Naive thymus-derived CD4-positive, alpha-beta T cell (primary cell): ENCODE data around the gene CTXN2. TPM values are rescaled to one million over a fixed set of nuclear protein-coding genes. Genes with fewer than 3 reads are reported as not detected.

ENCODE experiments used
- ATAC-seq: fragments of 150-1000 bp; cut with Tn5 transposase; 2 replicates; pipeline ENCODE4 v1.10.0; 2021; ENCODE audit warnings: mild to moderate bottlenecking, moderate library complexity
- CTCF ChIA-PET: fragments of 350-600 bp; sonication (Branson Sonifier 250); formaldehyde crosslinking; loops from one replicate; lab custom pipeline; 2021; ENCODE audit warnings: antibody characterized with exemption; lab: Charles Lee
- POLR2A ChIA-PET: fragments of 350-600 bp; sonication (Branson Sonifier 250); formaldehyde crosslinking; loops from one replicate; lab custom pipeline; 2021; ENCODE audit warnings: antibody characterized with exemption, inconsistent platforms; lab: Charles Lee
- DNase-seq, 9 donors: peaks; one replicate each; pipeline versions ENCODE4 v3.0.0 to v3.0.0-alpha.2; 2020 to 2022; ENCODE audit warnings: mixed read lengths in 1 of 9
- H3K27ac ChIP-seq: one replicate; pipeline ENCODE4 v1.7.0; 2013; ENCODE audit warnings: mild to moderate bottlenecking, low read depth, low read length, moderate library complexity
- H3K27me3 ChIP-seq, 2 donors: one replicate each; pipeline ENCODE4 v1.7.0; 2013; ENCODE audit warnings: low read length in 2 of 2, mild to moderate bottlenecking in 2 of 2, moderate library complexity in 2 of 2; ENCODE audit not compliant: control insufficient read depth in 2 of 2, insufficient read depth in 2 of 2
- H3K36me3 ChIP-seq, 3 experiments: 1 replicate in 2 of 3; 2 replicates in 1 of 3; pipeline ENCODE4 v1.7.0; 2013; ENCODE audit warnings: low read length in 3 of 3, mild to moderate bottlenecking in 3 of 3, moderate library complexity in 1 of 3; ENCODE audit not compliant: insufficient read depth in 3 of 3, control insufficient read depth in 2 of 3
- H3K4me1 ChIP-seq, 2 donors: one replicate each; pipeline ENCODE4 v1.7.0; 2013; ENCODE audit warnings: low read length in 2 of 2, mild to moderate bottlenecking in 2 of 2, moderate library complexity in 1 of 2; ENCODE audit not compliant: control insufficient read depth in 2 of 2, insufficient read depth in 2 of 2
- H3K4me3 ChIP-seq: 2 replicates; pipeline ENCODE4 v1.7.0; 2013; ENCODE audit warnings: mild to moderate bottlenecking, low read length
- H3K9me3 ChIP-seq, 3 experiments: 1 replicate in 2 of 3; 2 replicates in 1 of 3; pipeline ENCODE4 v1.7.0; 2013; ENCODE audit warnings: low read length in 3 of 3; ENCODE audit not compliant: control insufficient read depth in 2 of 3
- H3K27ac Mint-ChIP-seq, 9 donors: one replicate each; pipeline ENCODE4 v1.8.0; 2020 to 2022; ENCODE audit warnings: mixed read lengths in 9 of 9, mild to moderate bottlenecking in 8 of 9, moderate library complexity in 5 of 9, inconsistent platforms in 2 of 9
- H3K27me3 Mint-ChIP-seq, 5 donors: one replicate each; pipeline ENCODE4 v1.8.0; 2021 to 2022; ENCODE audit warnings: mixed read lengths in 5 of 5, mild to moderate bottlenecking in 1 of 5
- H3K36me3 Mint-ChIP-seq, 5 donors: one replicate each; pipeline ENCODE4 v1.8.0; 2020 to 2022; ENCODE audit warnings: mixed read lengths in 5 of 5, mild to moderate bottlenecking in 3 of 5, inconsistent platforms in 1 of 5
- H3K4me1 Mint-ChIP-seq, 7 donors: one replicate each; pipeline ENCODE4 v1.8.0; 2020 to 2022; ENCODE audit warnings: mixed read lengths in 7 of 7, mild to moderate bottlenecking in 3 of 7, inconsistent platforms in 1 of 7
- H3K4me3 Mint-ChIP-seq, 10 donors: one replicate each; pipeline ENCODE4 v1.8.0; 2020 to 2022; ENCODE audit warnings: mild to moderate bottlenecking in 10 of 10, mixed read lengths in 10 of 10, moderate library complexity in 6 of 10, inconsistent platforms in 2 of 10
- H3K9me3 Mint-ChIP-seq, 11 donors: one replicate each; pipeline ENCODE4 v1.8.0; 2020 to 2022; ENCODE audit warnings: mixed read lengths in 11 of 11, mild to moderate bottlenecking in 4 of 11, inconsistent platforms in 1 of 11, moderate library complexity in 1 of 11
- intact Hi-C, 2 donors: fragments of 100-400 bp; cut with micrococcal nuclease; formaldehyde crosslinking; loops; one replicate each; pipeline ENCODE4 v1.15.1; 2023
- polyA plus RNA-seq, 2 donors: library from polyadenylated mRNA; unstranded; fragments of 300-500 nt; fragmentation: Illumina TruSeq; gene quantifications; one replicate each; pipeline ENCODE4 v1.2.3, GENCODE V29; 2021
- total RNA-seq, 6 experiments: library from RNA in 5 of 6; stranded (reverse) in 5 of 6; gene quantifications; 1 replicate in 5 of 6; 2 replicates in 1 of 6; pipeline ENCODE4 v1.2.3 and lab custom pipeline; 2021 to 2026

CTXN2 gene
- total and polyA plus RNA-seq, 7 experiments from 2014 or later = not detected

- no peak overlapping the region for H3K27ac Mint-ChIP-seq
Observed at GRCh38 chr15:48202068-48202467, 10.6 kb downstream of the CTXN2 start.

DNA sequence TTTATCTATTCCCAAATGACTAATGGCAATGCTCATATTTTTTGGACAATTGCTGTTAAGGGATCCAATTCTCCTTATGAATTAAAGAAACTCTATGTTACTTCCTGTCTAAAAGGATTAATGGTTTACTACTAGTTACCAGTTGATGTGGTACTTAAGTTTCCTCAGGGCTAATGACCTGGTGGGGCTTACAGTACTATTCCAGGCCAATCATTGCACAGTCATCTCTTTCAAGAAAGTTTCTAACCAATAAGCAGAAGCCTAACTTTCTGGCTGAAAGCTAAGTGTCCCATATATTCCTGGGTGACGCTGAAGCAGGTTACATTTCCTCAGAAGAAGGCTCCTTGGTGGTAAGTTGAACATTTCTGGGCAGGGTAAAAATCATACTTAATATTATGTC is 14.5 kb downstream of the CTXN2 start, which contains the start of gene SLC12A1:
Gene SLC12A1 (plus strand): TSS at position 322 of the 400 bp plus-strand sequence. CDS start 1,418 bp downstream, outside the sequence.
- Mint-ChIP-seq H3K4me3 (no peak within 1 kb of the TSS), H3K36me3 (no peaks in the 10 kb centered on the region), H3K27ac (no peak within 1 kb of the TSS), H3K27me3 (peaks cover 21 to 46% (median 28%) of the 10 kb centered on the region in 5 donors), H3K4me1 (no peaks in the 10 kb centered on the region), H3K9me3 (peaks cover 0 to 5% (median 0%) of the 10 kb centered on the region in 11 donors)
- intact Hi-C loops = no loop called here
- Histone ChIP-seq H3K9me3 (no peaks in the 10 kb centered on the region), H3K27ac (no peak within 1 kb of the TSS), H3K4me1 (no peaks in the 10 kb centered on the region), H3K36me3 (no peaks in the 10 kb centered on the region), H3K27me3 (no peaks in the 10 kb centered on the region), H3K4me3 (no peak within 1 kb of the TSS)
- no peak for DNase-seq
- ATAC-seq = no peak
- POLR2A ChIA-PET = no interaction called here
- CTCF ChIA-PET = no interaction called here

More at GRCh38 chr15:48202068-48202467, 10.6 kb downstream of the CTXN2 start:
- intact Hi-C loops = no loop called here
- Histone ChIP-seq H3K9me3 (no peaks in the 10 kb centered on the region), H3K27me3 (no peaks in the 10 kb centered on the region), H3K4me1 (no peaks in the 10 kb centered on the region), H3K27ac (no peak overlapping the region), H3K4me3 (no peak overlapping the region), H3K36me3 (no peaks in the 10 kb centered on the region)
- Mint-ChIP-seq H3K4me1 (no peaks in the 10 kb centered on the region), H3K27me3 (peaks cover 29 to 46% (median 36%) of the 10 kb centered on the region in 5 donors), H3K9me3 (peaks cover 0 to 5% (median 0%) of the 10 kb centered on the region in 11 donors), H3K4me3 (no peak overlapping the region), H3K36me3 (no peaks in the 10 kb centered on the region)
- ChIA-PET CTCF (interaction anchor here (0.7 kb wide), 1 partner anchor 16 kb away, joined by 3 read pairs; no protein-coding TSS in a partner anchor), POLR2A (no interaction called here)
- ATAC-seq = no peak
- no peak for DNase-seq

- Mint-ChIP-seq H3K27me3 (peaks cover 4 to 21% (median 18%) of the 10 kb centered on the region in 5 donors), H3K4me1 (no peaks in the 10 kb centered on the region), H3K4me3 (no peak overlapping the region), H3K36me3 (no peaks in the 10 kb centered on the region), H3K9me3 (peaks cover 0 to 2% (median 0%) of the 10 kb centered on the region in 11 donors), H3K27ac (no peak overlapping the region)
- H3K27me3 ChIP-seq = no peaks in the 10 kb centered on the region
- no peak overlapping the region for H3K27ac ChIP-seq
- intact Hi-C loops = no loop called here
- no peaks in the 10 kb centered on the region for H3K9me3 ChIP-seq
- no peak overlapping the region for H3K4me3 ChIP-seq
- H3K4me1 ChIP-seq = no peaks in the 10 kb centered on the region
- DNase-seq = no peak
- CTCF ChIA-PET = no interaction called here
- H3K36me3 ChIP-seq = no peaks in the 10 kb centered on the region
- POLR2A ChIA-PET = no interaction called here
- ATAC-seq = no peak
Observed at GRCh38 chr15:48221261-48221660, 29.8 kb downstream of the CTXN2 start.

- CTCF ChIA-PET = no interaction called here
- POLR2A ChIA-PET = no interaction called here
- Histone ChIP-seq H3K27me3 (no peaks in the 10 kb centered on the region), H3K4me3 (no peak overlapping the region), H3K36me3 (no peaks in the 10 kb centered on the region), H3K4me1 (no peaks in the 10 kb centered on the region), H3K27ac (no peak overlapping the region), H3K9me3 (no peaks in the 10 kb centered on the region)
- H3K27me3 Mint-ChIP-seq = peaks cover 5 to 21% (median 18%) of the 10 kb centered on the region in 5 donors
- H3K4me3 Mint-ChIP-seq = no peak overlapping the region
- intact Hi-C loops = no loop called here
- no peaks in the 10 kb centered on the region for H3K36me3 Mint-ChIP-seq
- H3K9me3 Mint-ChIP-seq = peaks cover 0 to 2% (median 0%) of the 10 kb centered on the region in 11 donors
- ATAC-seq = no peak
- H3K27ac Mint-ChIP-seq = no peak overlapping the region
- H3K4me1 Mint-ChIP-seq = no peaks in the 10 kb centered on the region
- DNase-seq = no peak
Observed at GRCh38 chr15:48221885-48222284, 30.4 kb downstream of the CTXN2 start.

DNA sequence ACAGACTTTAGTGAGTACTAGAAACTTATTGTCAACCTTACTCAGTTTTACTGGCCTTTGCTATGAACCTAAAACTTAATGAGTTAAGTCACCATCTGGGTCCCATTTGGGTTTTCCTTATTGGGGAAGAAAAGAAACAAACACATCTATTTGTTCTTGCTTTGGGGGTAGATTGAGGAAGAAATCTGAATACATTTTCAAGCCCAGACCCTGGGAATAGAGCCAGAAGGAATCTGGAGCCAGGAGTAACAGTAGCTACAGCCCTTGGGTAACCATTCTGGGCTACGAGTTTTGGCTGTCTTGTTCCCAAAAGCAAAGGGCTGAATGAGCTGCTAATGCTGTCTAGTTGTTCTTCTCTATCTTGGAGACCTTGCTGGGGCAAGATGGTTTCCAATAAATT is 31.2 kb downstream of the CTXN2 start:
- ATAC-seq (no peak), DNase-seq (no peak)
- no peaks in the 10 kb centered on the region for H3K36me3 ChIP-seq
- H3K27me3 ChIP-seq = no peaks in the 10 kb centered on the region
- H3K36me3 Mint-ChIP-seq = no peaks in the 10 kb centered on the region
- intact Hi-C loops = no loop called here
- no peak overlapping the region for H3K27ac Mint-ChIP-seq
- H3K27ac ChIP-seq = no peak overlapping the region
- H3K4me3 ChIP-seq = no peak overlapping the region
- H3K4me1 ChIP-seq = no peaks in the 10 kb centered on the region
- peaks cover 11 to 22% (median 18%) of the 10 kb centered on the region in 5 donors for H3K27me3 Mint-ChIP-seq
- POLR2A ChIA-PET = no interaction called here
- no peaks in the 10 kb centered on the region for H3K9me3 ChIP-seq
- H3K4me1 Mint-ChIP-seq = no peaks in the 10 kb centered on the region
- H3K4me3 Mint-ChIP-seq = no peak overlapping the region
- CTCF ChIA-PET = no interaction called here
- H3K9me3 Mint-ChIP-seq = peaks cover 0 to 2% (median 0%) of the 10 kb centered on the region in 11 donors

DNA sequence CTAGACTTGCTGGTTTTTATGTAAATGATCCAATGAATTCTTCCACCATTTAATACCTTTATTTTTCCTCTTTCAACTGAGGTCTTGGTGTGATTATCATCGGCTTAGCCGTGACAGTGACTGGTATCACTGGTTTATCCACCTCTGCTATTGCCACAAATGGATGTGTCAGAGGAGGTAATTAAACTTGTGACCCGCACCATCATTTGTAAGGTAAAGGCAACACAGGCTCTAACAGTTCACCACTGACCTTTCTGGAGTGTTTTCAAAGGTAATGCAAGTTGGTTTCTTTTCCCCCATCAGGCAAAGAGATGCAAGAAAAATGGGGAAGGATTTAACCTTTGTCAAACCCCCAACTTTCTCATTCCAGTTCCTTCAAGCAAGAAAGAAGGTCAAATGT is 34.3 kb downstream of the CTXN2 start:
- Mint-ChIP-seq H3K4me1 (no peaks in the 10 kb centered on the region), H3K4me3 (no peak overlapping the region), H3K27ac (no peak overlapping the region), H3K27me3 (peaks cover 12 to 18% (median 14%) of the 10 kb centered on the region in 5 donors), H3K9me3 (peaks cover 0 to 2% (median 0%) of the 10 kb centered on the region in 11 donors), H3K36me3 (no peaks in the 10 kb centered on the region)
- no peaks in the 10 kb centered on the region for H3K9me3 ChIP-seq
- H3K4me1 ChIP-seq = no peaks in the 10 kb centered on the region
- ChIA-PET CTCF (no interaction called here), POLR2A (no interaction called here)
- DNase-seq (no peak), ATAC-seq (no peak)
- intact Hi-C loops = no loop called here
- no peaks in the 10 kb centered on the region for H3K27me3 ChIP-seq
- no peaks in the 10 kb centered on the region for H3K36me3 ChIP-seq
- H3K4me3 ChIP-seq = no peak overlapping the region
- H3K27ac ChIP-seq = no peak overlapping the region

DNA sequence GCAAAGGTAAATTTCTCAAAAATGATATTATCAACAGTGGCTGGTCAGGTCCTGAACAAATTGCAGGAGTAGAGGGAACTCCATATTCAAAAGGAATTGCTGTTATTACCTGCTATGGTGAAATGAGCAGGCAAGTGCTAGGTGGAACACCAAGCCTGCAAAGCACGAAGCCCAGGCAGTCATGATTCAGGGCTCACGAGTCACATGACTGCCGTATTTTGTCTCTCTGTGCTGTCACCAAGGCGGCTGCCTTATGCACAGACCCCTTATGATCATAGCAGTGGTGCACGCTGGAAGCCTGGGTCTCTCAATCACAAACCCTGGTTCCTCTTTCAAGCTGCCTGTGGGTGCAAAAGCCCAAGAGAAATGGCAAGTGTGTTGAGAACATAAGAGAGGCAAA is 39.0 kb downstream of the CTXN2 start:
- no peak overlapping the region for H3K4me3 Mint-ChIP-seq
- H3K27me3 Mint-ChIP-seq = peaks cover 0 to 18% (median 8%) of the 10 kb centered on the region in 5 donors
- DNase-seq = no peak
- CTCF ChIA-PET = interaction anchor here (0.6 kb wide), 1 partner anchor 36 kb away, joined by 3 read pairs; no protein-coding TSS in a partner anchor
- no peaks in the 10 kb centered on the region for H3K4me1 ChIP-seq
- no peak overlapping the region for H3K4me3 ChIP-seq
- no peak for ATAC-seq
- peaks cover 0 to 2% (median 0%) of the 10 kb centered on the region in 11 donors for H3K9me3 Mint-ChIP-seq
- no peaks in the 10 kb centered on the region for H3K9me3 ChIP-seq
- no peaks in the 10 kb centered on the region for H3K36me3 Mint-ChIP-seq
- H3K4me1 Mint-ChIP-seq = no peaks in the 10 kb centered on the region
- POLR2A ChIA-PET = no interaction called here
- no peaks in the 10 kb centered on the region for H3K36me3 ChIP-seq
- no peaks in the 10 kb centered on the region for H3K27me3 ChIP-seq
- no peak overlapping the region for H3K27ac Mint-ChIP-seq
- intact Hi-C loops = no loop called here
- H3K27ac ChIP-seq = no peak overlapping the region
